K562 (cell line): ENCODE measurements around the gene OR5H15. TPM values are rescaled to one million over a fixed set of nuclear protein-coding genes. Genes with fewer than 3 reads are reported as not detected.

Experiments
- ATAC-seq: fragments of 200-7000 bp; cut with Tn5 transposase; 3 replicates; pipeline ENCODE4 v1.9.1; 2020; ENCODE audit warnings: moderate library complexity
- BruUV-seq: library from RNA; stranded (reverse); fragments of 400-500 nt; replicated peaks from 2 replicates; lab custom pipeline; 2021; lab: Mats Ljungman, UMichigan
- CTCF ChIA-PET: fragments of 300-600 bp; formaldehyde crosslinking; extraction: SDS; loops from one replicate; lab custom pipeline; 2021; ENCODE audit warnings: low intra/inter-chr PET ratio; lab: Yijun Ruan, JAX
- POLR2A ChIA-PET: fragments of 300-600, 350-650 bp; sonication (Branson Sonifier 250); formaldehyde crosslinking; extraction: SDS; loops from one replicate; lab custom pipeline; 2021; ENCODE audit warnings: antibody characterized with exemption, inconsistent platforms; lab: Yijun Ruan, JAX
- DNase-seq, 4 experiments: peaks; one replicate each; pipeline versions ENCODE4 v3.0.0 to v3.0.0-alpha.2; 2011 to 2018; ENCODE audit warnings: low spot score in 3 of 4, mixed read lengths in 3 of 4; ENCODE audit errors: extremely low read depth in 1 of 4
- FAIRE-seq: peaks from 2 replicates; lab custom pipeline; 2011; peaks lifted over from hg19 to GRCh38; lab: Jason Lieb, UNC
- H2AFZ ChIP-seq: 2 replicates; pipeline ENCODE4 v1.6.0; 2011; ENCODE audit warnings: low read depth, low read length, control low read depth, inconsistent platforms
- H3K27ac ChIP-seq: fragments of 200-600 bp; 3 replicates; pipeline ENCODE4 v1.8.0; 2011; ENCODE audit warnings: low read depth, mild to moderate bottlenecking, control low read depth, inconsistent platforms, low read length, moderate library complexity, mixed read lengths; ENCODE audit errors: extremely low read depth
- H3K27me3 ChIP-seq, 2 experiments: fragments of 300-600 bp in 1 of 2; 2 replicates in 1 of 2; 3 replicates in 1 of 2; pipeline versions ENCODE4 v1.6.0 to v1.8.0; 2011; ENCODE audit warnings: inconsistent platforms in 2 of 2, low read length in 2 of 2, mild to moderate bottlenecking in 1 of 2, mixed read lengths in 1 of 2, moderate library complexity in 1 of 2; ENCODE audit not compliant: control insufficient read depth in 2 of 2, insufficient read depth in 2 of 2
- H3K36me3 ChIP-seq: fragments of 300-600 bp; 3 replicates; pipeline ENCODE4 v1.8.0; 2011; ENCODE audit warnings: mild to moderate bottlenecking, low read length, inconsistent platforms; ENCODE audit not compliant: control insufficient read depth, insufficient read depth
- H3K4me1 ChIP-seq, 2 experiments: fragments of 200-600 bp in 1 of 2; replicated peaks in 1 of 2; 2 replicates in 1 of 2; 3 replicates in 1 of 2; pipeline versions ENCODE4 v1.5.1 to v1.8.0; 2011; ENCODE audit warnings: inconsistent platforms in 2 of 2, low read length in 2 of 2, mild to moderate bottlenecking in 1 of 2, mixed read lengths in 1 of 2, moderate library complexity in 1 of 2; ENCODE audit not compliant: control insufficient read depth in 2 of 2, insufficient read depth in 2 of 2
- H3K4me2 ChIP-seq: 2 replicates; pipeline ENCODE4 v1.6.1; 2011; ENCODE audit warnings: low read length, control low read depth, inconsistent platforms, mixed read lengths; ENCODE audit not compliant: insufficient read depth
- H3K4me3 ChIP-seq: fragments of 200-600 bp; sonication (generic), shearing (Covaris generic); 2 replicates; pipeline ENCODE4 v1.5.1; 2016; ENCODE audit warnings: control low read depth, inconsistent platforms
- H3K79me2 ChIP-seq: fragments of 200-600 bp; 3 replicates; pipeline ENCODE4 v1.8.0; 2011; ENCODE audit warnings: low read length, inconsistent platforms; ENCODE audit not compliant: control insufficient read depth, insufficient read depth
- H3K9ac ChIP-seq, 2 experiments: 2 replicates each; pipeline versions ENCODE4 v1.6.0 to v1.6.1; 2011; ENCODE audit warnings: low read depth in 2 of 2, low read length in 2 of 2, control low read depth in 1 of 2, inconsistent platforms in 1 of 2, mild to moderate bottlenecking in 1 of 2, mixed read lengths in 1 of 2; ENCODE audit not compliant: insufficient read depth in 1 of 2
- H3K9me1 ChIP-seq: one replicate; pipeline ENCODE4 v1.6.0; 2011; ENCODE audit warnings: inconsistent platforms, mild to moderate bottlenecking, low read length, moderate library complexity; ENCODE audit not compliant: control insufficient read depth, insufficient read depth
- H3K9me3 ChIP-seq: replicated peaks from 2 replicates; pipeline ENCODE4 v1.5.1; 2011; ENCODE audit warnings: low read depth, low read length, inconsistent platforms; ENCODE audit not compliant: control insufficient read depth, insufficient read depth
- H4K20me1 ChIP-seq: replicated peaks from 2 replicates; pipeline ENCODE4 v1.6.1; 2011; ENCODE audit warnings: low read length, inconsistent platforms, mixed read lengths; ENCODE audit not compliant: control insufficient read depth, insufficient read depth
- MCM5 ChIP-seq: fragments of 450-650 bp; IDR thresholded peaks from 2 replicates; pipeline ENCODE4 v1.6.1; 2016; ENCODE audit warnings: low read depth
- MIER1 ChIP-seq: fragments of 450-650 bp; IDR thresholded peaks from 2 replicates; pipeline ENCODE4 v1.6.1; 2016; ENCODE audit warnings: antibody characterized with exemption, mild to moderate bottlenecking, low read depth
- NFE2 ChIP-seq: IDR thresholded peaks from 2 replicates; pipeline ENCODE4 v1.6.1; 2014; ENCODE audit warnings: antibody characterized with exemption, low read depth
- PHB ChIP-seq: fragments of 250-450 bp; sonication (Bioruptor Pico); IDR thresholded peaks from 2 replicates; pipeline ENCODE4 v1.5.0; 2021
- RUNX1 ChIP-seq: sonication (generic); IDR thresholded peaks from 2 replicates; pipeline ENCODE4 v1.6.1; 2016; ENCODE audit warnings: antibody characterized with exemption, low read depth
- SREBF2 ChIP-seq: sonication (generic); formaldehyde crosslinking; IDR thresholded peaks from 2 replicates; pipeline ENCODE4 v1.4.0; 2020; ENCODE audit warnings: mild to moderate bottlenecking, missing genetic modification reagents
- STAT5B ChIP-seq: fragments of 250-450 bp; sonication (Bioruptor Pico); IDR thresholded peaks from 2 replicates; pipeline ENCODE4 v1.8.0; 2021; ENCODE audit warnings: mild to moderate bottlenecking, inconsistent platforms
- ZNF184 ChIP-seq: sonication (generic); formaldehyde crosslinking; IDR thresholded peaks from 2 replicates; pipeline ENCODE4 v1.5.0; 2020; ENCODE audit warnings: missing genetic modification reagents
- ZNF282 ChIP-seq: sonication (generic); formaldehyde crosslinking; IDR thresholded peaks from 2 replicates; pipeline ENCODE4 v1.8.1; 2023; ENCODE audit warnings: missing genetic modification reagents
- WGBS: fragments of 100-300 bp; shearing (Covaris generic); methylation state at CpG from one replicate; pipeline ENCODE4 v1.1.6; 2016; ENCODE audit warnings: low coverage, mixed read lengths; ENCODE audit not compliant: insufficient coverage; ENCODE audit errors: missing lambda C conversion rate; 5-methylcytosine and 5-hydroxymethylcytosine counted together
- in situ Hi-C: fragments of 300-500 bp; cut with MboI; formaldehyde crosslinking; loops from 4 replicates; pipeline ENCODE4 v1.15.0; 2018; ENCODE audit warnings: inconsistent platforms, mixed read lengths
- intact Hi-C: fragments of 100-400 bp; cut with micrococcal nuclease; formaldehyde crosslinking; loops from 2 replicates; pipeline ENCODE4 v1.14.2; 2022
- polyA plus RNA-seq, 8 experiments: library from polyadenylated mRNA; depleted of rRNA in 4 of 8; stranded (reverse) in 5 of 8; unstranded in 3 of 8; fragments of >200 nt; fragmentation: Nextera tagmentation in 2 of 8; fragmentation: Illumina TruSeq in 1 of 8; extraction: Ambion mirVana in 2 of 8; extraction: Trizol in 1 of 8; gene quantifications; 2 replicates each; pipeline versions ENCODE4 v1.2.1 to v1.2.3, GENCODE V29; 2011 to 2014; ENCODE audit warnings: inconsistent platforms in 1 of 8, missing spikeins in 1 of 8
- total RNA-seq, 7 experiments: library from RNA; depleted of rRNA in 6 of 7; stranded (reverse); fragments of >200 nt in 6 of 7; fragmentation: Illumina TruSeq in 2 of 7; extraction: Trizol in 2 of 7; gene quantifications; 2 replicates each; pipeline versions ENCODE4 v1.2.1 to v1.2.3, GENCODE V29; 2011 to 2021; ENCODE audit warnings: low replicate concordance in 1 of 7
- TF ChIP-seq, protein P1 (sequence below): fragments of 150-350 bp; conservative IDR thresholded peaks from 2 replicates; pipeline ENCODE4 v1.6.1; 2014; ENCODE audit warnings: low read length

Gene OR5H15
- total and polyA plus RNA-seq, 9 of the 15 experiments (the other 6 are each of a cell fraction or from before 2014, with no cell fraction given): not detected

DNA sequence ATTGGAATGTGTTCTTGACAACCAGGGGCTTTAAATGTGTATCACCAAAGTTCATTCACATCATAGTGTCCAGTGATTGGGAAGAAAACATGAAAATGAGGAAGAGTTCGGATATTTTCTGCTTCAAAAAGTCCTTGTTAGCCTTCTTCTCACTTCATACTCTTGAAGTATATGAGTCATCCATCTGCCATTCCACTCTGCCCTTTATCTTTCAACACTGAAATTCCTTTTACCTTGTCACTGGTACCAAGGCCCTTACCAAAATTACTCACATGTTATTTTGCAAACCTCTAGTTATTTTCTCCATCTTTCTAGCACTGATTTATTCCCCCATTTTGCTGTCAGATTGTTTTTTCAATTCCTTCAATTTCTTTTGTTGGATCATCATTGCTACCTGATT lies 32.5 kb downstream of the OR5H15 start (continued):
- TF ChIP-seq, protein P1, sequence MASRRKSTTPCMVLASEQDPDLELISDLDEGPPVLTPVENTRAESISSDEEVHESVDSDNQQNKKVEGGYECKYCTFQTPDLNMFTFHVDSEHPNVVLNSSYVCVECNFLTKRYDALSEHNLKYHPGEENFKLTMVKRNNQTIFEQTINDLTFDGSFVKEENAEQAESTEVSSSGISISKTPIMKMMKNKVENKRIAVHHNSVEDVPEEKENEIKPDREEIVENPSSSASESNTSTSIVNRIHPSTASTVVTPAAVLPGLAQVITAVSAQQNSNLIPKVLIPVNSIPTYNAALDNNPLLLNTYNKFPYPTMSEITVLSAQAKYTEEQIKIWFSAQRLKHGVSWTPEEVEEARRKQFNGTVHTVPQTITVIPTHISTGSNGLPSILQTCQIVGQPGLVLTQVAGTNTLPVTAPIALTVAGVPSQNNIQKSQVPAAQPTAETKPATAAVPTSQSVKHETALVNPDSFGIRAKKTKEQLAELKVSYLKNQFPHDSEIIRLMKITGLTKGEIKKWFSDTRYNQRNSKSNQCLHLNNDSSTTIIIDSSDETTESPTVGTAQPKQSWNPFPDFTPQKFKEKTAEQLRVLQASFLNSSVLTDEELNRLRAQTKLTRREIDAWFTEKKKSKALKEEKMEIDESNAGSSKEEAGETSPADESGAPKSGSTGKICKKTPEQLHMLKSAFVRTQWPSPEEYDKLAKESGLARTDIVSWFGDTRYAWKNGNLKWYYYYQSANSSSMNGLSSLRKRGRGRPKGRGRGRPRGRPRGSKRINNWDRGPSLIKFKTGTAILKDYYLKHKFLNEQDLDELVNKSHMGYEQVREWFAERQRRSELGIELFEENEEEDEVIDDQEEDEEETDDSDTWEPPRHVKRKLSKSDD: no peak

DNA sequence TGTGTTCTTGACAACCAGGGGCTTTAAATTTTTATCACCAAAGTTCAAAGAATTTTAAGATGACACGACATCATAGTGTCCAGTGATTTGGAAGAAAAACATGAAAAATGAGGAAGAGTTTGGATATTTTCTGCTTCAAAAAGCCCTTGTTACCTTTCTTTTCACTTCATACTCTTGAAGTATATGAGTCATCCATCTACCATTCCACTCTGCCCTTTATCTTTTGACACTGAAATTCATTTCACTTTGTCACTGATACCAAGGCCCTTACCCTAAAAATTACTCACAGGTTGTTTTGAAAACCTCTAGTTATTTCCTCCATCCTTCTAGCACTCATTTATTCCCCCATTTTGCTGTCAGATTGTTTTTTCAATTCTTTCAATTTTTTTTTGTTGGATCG lies 42.7 kb downstream of the OR5H15 start:
- H3K4me2 ChIP-seq: no peak overlapping the region

More for the DNA sequence above, 42.7 kb downstream of the OR5H15 start:
- H3K79me2 ChIP-seq: no peaks in the 10 kb centered on the region
- FAIRE-seq (no peak), DNase-seq (no peak), ATAC-seq (no peak)
- H3K9ac ChIP-seq: no peak overlapping the region
- no peaks in the 10 kb centered on the region for H3K4me1 ChIP-seq
- H4K20me1 ChIP-seq: no peaks in the 10 kb centered on the region
- no peaks in the 10 kb centered on the region for H3K9me3 ChIP-seq
- no TSS peak for BruUV-seq
- intact Hi-C loops: no loop called here
- TF ChIP-seq ZNF184 (CRISPR knock-in tag) (no peak), MCM5 (no peak), MIER1 (no peak), NFE2 (no peak), STAT5B (CRISPR knock-in tag) (no peak), RUNX1 (no peak), PHB (no peak), ZNF282 (CRISPR knock-in tag) (no peak), SREBF2 (CRISPR knock-in tag) (no peak)
- TF ChIP-seq, all 486 proteins: peak for 0
- ChIA-PET POLR2A (no interaction called here), CTCF (no interaction called here)
- in situ Hi-C loops: no loop called here
- Histone ChIP-seq H3K9me1 (no peaks in the 10 kb centered on the region), H3K4me3 (no peak overlapping the region), H3K27ac (no peak overlapping the region), H2AFZ (no peak overlapping the region), H3K36me3 (no peaks in the 10 kb centered on the region), H3K27me3 (no peaks in the 10 kb centered on the region)
- 0% methylated on average over 1 of the region's 2 CpGs for WGBS
